Activated T-cell treated with anti-CD3 and anti-CD28 coated beads for 4 hours (primary cell): ENCODE measurements around the gene SH3GL2.

Source experiments
- DNase-seq: peaks from one replicate; pipeline ENCODE4 v3.0.0-alpha.2; 2020

Gene SH3GL2

DNA sequence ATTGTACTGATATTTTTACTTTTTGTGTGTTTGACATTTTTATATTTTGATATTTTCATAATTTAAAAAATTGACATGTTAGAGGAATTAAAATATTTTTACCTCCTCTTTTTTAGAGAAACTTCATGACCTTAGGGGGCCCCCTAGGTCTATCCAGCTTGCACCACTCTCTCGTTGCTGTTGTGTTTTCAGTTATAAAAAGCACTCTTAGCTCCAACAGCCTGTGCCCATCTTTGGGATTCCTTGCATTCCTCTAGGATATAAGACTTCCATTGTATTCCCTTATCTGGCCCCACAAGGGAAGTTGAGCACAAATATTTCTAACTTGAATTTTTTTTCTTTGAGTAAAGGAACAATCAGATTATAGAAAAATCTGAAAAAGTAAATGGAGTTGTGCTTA, 245.3 kb downstream of the SH3GL2 start:
- DNase-seq = no peak

- no peak for DNase-seq
These were observed 245.9 kb downstream of the SH3GL2 start for GRCh38 chr9:17824616-17825264.

DNA sequence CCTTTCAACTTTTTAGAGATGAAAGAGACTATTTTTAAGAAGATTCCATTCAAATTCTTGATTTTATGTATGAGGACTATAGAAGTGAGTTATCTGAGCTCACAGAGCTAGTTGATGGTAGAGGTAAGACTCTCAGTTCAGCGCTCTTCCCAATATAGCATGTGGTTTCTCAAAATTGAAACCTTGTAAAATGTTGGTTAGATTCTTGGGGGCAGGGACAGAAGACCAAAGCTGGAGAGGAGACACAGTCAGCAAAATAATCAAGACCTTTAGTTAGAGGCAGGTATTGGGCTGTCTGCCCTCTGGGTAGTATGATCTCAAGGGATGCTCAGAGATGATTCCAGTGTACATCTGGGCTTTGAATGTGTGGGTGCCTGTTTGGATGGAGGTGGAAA, 246.4 kb downstream of the SH3GL2 start:
- DNase-seq = no peak

- no peak for DNase-seq
These were observed 250.2 kb downstream of the SH3GL2 start for GRCh38 chr9:17829064-17829463.

DNA sequence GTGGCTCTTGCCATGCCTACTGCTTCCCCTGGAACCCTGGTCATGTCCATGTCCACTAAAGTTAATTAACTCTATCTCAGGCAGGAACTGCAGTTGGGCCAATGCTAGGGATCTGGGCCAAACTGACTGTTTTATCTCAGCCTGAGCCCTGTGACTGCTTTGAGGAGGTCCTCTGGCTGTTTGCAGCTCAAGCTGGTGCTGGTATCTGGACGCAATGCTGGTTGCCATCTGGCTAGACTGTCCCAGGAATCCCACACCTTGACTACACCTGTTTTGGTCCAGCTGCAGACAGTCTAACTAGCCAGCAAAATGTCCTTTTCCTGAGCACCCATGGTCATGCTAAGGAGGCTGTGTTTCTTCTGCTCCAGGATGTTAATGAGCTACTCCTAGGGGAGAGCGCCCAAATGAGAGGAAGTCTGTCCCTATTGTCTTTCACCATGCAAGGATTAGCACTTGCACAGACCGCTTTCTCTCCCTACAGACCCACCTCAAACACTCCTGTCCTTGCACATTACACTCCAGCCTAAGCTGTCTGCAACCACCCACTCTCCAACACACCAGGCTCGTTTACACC, 251.0 kb downstream of the SH3GL2 start:
- no peak for DNase-seq

- no peak for DNase-seq
These were observed 253.9 kb downstream of the SH3GL2 start for GRCh38 chr9:17832812-17833211.

GRCh38 chr9:17833846-17834245, 255.0 kb downstream of the SH3GL2 start:
- DNase-seq = no peak

- DNase-seq = no peak
These were observed 259.1 kb downstream of the SH3GL2 start for GRCh38 chr9:17837965-17838364.

- no peak for DNase-seq
These were observed 260.9 kb downstream of the SH3GL2 start for GRCh38 chr9:17839776-17840175.

DNA sequence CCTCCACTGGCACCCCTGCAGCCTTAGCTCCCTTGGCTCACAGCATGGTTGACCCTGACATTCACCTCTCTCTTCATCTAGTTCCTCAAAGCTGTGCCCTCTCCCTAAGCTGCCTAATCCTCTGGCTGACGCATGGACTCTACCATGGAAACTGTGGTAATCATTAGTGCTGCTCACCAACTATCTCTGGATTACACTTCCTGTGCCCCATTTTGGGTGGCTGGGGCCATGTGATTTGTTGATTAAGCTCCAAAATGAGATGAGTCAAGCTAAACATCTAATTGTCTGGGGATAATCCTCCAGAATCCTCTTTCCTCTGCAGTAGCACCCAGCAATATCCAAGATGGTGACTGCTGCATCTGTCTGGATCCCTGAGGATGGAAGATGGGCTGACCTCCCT, 264.4 kb downstream of the SH3GL2 start:
- no peak for DNase-seq
